Measurements from ENCODE around the gene LELP1.

Gene LELP1

GRCh38 chr1:153192697-153193096, 10.5 kb upstream of the LELP1 start:
- peak; percentile 70 for TF ChIP-seq CTCF (conservative IDR thresholded peaks at IDR 0.05; ENCODE audit: low read depth, low read length)
- H3K4me3 ChIP-seq (ENCODE audit: low read length), result no peak overlapping the region
- DNase-seq (ENCODE audit: low read depth), result no peak

GRCh38 chr1:153194331-153195050, 8.7 kb upstream of the LELP1 start:
- no peak for DNase-seq (ENCODE audit: low read depth)
- TF ChIP-seq CTCF (conservative IDR thresholded peaks at IDR 0.05; ENCODE audit: low read depth, low read length), result no peak
- H3K4me3 ChIP-seq (ENCODE audit: low read length), result no peak overlapping the region

- TF ChIP-seq CTCF (conservative IDR thresholded peaks at IDR 0.05; ENCODE audit: low read depth, low read length), result no peak
- no peak overlapping the region for H3K4me3 ChIP-seq (ENCODE audit: low read length)
- no peak for DNase-seq (ENCODE audit: low read depth)
These were observed 8.0 kb upstream of the LELP1 start for GRCh38 chr1:153195216-153195615.

- no peak for TF ChIP-seq CTCF (conservative IDR thresholded peaks at IDR 0.05; ENCODE audit: low read depth, low read length)
- DNase-seq (ENCODE audit: low read depth), result no peak
- H3K4me3 ChIP-seq (ENCODE audit: low read length), result no peak overlapping the region
These were observed 1.2 kb upstream of the LELP1 start for GRCh38 chr1:153202006-153202405.

GRCh38 chr1:153206631-153207030, 3.4 kb downstream of the LELP1 start:
- no peak for TF ChIP-seq CTCF (conservative IDR thresholded peaks at IDR 0.05; ENCODE audit: low read depth, low read length)
- H3K4me3 ChIP-seq (ENCODE audit: low read length), result no peak overlapping the region
- no peak for DNase-seq (ENCODE audit: low read depth)

- DNase-seq (ENCODE audit: low read depth), result no peak
- no peak overlapping the region for H3K4me3 ChIP-seq (ENCODE audit: low read length)
- TF ChIP-seq CTCF (conservative IDR thresholded peaks at IDR 0.05; ENCODE audit: low read depth, low read length), result no peak
These were observed 7.0 kb downstream of the LELP1 start for GRCh38 chr1:153210206-153210605.

GRCh38 chr1:153212201-153212600, 9.0 kb downstream of the LELP1 start:
- no peak overlapping the region for H3K4me3 ChIP-seq (ENCODE audit: low read length)
- TF ChIP-seq CTCF (conservative IDR thresholded peaks at IDR 0.05; ENCODE audit: low read depth, low read length), result no peak
- no peak for DNase-seq (ENCODE audit: low read depth)
